Stimulated activated memory B cell treated with anti-CD40 and anti-IgM and Interleukin-4, amounts not matched to agents 10 μg/mL and 1 μg/mL and 100 μg/mL, for 72 hours (primary cell): Measurements from ENCODE around the gene TRIML1.

Source experiments
- ATAC-seq: fragments of 150-1000 bp; cut with Tn5 transposase; 2 replicates; pipeline ENCODE4 v1.10.0; 2021
- H3K27ac Mint-ChIP-seq: one replicate; pipeline ENCODE4 v1.8.0; 2022; ENCODE audit warnings: mild to moderate bottlenecking, mixed read lengths
- H3K27me3 Mint-ChIP-seq: one replicate; pipeline ENCODE4 v1.8.0; 2022; ENCODE audit warnings: mixed read lengths
- H3K36me3 Mint-ChIP-seq: one replicate; pipeline ENCODE4 v1.8.0; 2022; ENCODE audit warnings: mixed read lengths
- H3K4me1 Mint-ChIP-seq: one replicate; pipeline ENCODE4 v1.8.0; 2022; ENCODE audit warnings: mixed read lengths
- H3K4me3 Mint-ChIP-seq: one replicate; pipeline ENCODE4 v1.8.0; 2022; ENCODE audit warnings: mild to moderate bottlenecking, moderate library complexity, mixed read lengths
- H3K9me3 Mint-ChIP-seq: one replicate; pipeline ENCODE4 v1.8.0; 2022; ENCODE audit warnings: mixed read lengths

The TRIML1 gene

DNA sequence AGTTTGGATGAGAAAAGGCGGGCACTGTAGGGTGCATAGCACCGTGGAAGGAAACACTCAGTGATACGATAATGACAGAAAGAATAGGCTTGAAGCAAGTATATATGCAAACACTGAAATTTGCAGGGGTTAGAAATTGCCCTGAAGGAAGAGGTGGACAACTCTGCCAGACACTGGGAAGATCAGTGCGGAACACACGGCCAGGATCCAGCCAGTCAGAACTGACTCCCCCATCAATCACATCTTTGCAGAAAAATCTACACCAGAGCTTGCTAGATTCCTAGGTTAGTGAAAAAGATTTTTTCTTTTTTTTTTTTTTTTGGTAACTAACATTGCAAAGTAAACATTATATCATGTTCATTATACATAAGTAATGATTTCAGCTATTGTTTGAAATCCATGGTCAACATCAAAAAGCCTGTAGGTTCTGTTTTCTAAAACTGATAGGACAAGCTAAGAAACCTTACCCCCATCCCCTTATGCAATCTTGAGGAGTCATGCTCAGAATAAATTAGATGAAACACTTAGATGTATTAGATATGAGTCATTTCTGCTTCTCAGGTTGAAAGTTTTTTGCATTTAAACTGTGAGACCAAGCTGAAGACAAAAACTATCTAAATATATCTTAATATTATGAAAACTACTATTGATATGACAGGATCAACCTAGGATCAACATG is 38.9 kb downstream of the TRIML1 start:
- Mint-ChIP-seq H3K36me3 (no peaks in the 10 kb centered on the region), H3K4me1 (no peaks in the 10 kb centered on the region), H3K27ac (no peak overlapping the region), H3K27me3 (no peaks in the 10 kb centered on the region), H3K9me3 (peaks cover 11% of the 10 kb centered on the region), H3K4me3 (no peak overlapping the region)
- no peak for ATAC-seq

GRCh38 chr4:188178806-188179205 is 39.6 kb downstream of the TRIML1 start:
- no peak for ATAC-seq
- H3K27me3 Mint-ChIP-seq, result no peaks in the 10 kb centered on the region
- H3K27ac Mint-ChIP-seq, result no peak overlapping the region
- H3K4me3 Mint-ChIP-seq, result no peak overlapping the region
- no peaks in the 10 kb centered on the region for H3K36me3 Mint-ChIP-seq
- peaks cover 15% of the 10 kb centered on the region for H3K9me3 Mint-ChIP-seq
- H3K4me1 Mint-ChIP-seq, result no peaks in the 10 kb centered on the region

DNA sequence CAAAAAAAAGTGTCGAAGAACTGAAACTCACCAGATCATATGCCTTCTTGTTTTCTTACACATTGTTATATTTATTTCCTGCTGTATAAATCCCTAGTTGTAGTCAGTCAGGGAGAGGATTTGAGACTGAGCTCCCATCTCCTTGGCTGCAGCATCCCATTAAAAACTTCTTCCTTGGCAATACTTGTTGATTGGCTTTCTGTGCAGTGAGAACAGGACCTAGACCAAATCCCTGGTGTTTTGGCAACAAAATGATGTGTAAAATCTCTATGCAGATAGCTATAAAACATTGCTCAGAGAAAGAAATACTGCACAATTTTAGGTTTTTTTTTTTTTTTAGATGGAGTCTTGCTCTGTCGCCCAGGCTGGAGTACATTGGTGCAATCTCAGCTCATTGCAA is 47.9 kb downstream of the TRIML1 start:
- Mint-ChIP-seq H3K27ac (no peak overlapping the region), H3K9me3 (peaks cover 10% of the 10 kb centered on the region), H3K4me1 (no peaks in the 10 kb centered on the region), H3K36me3 (no peaks in the 10 kb centered on the region), H3K27me3 (no peaks in the 10 kb centered on the region), H3K4me3 (no peak overlapping the region)
- ATAC-seq, result no peak

- no peak for ATAC-seq
- no peak overlapping the region for H3K4me3 Mint-ChIP-seq
- H3K9me3 Mint-ChIP-seq, result no peaks in the 10 kb centered on the region
- no peaks in the 10 kb centered on the region for H3K27me3 Mint-ChIP-seq
- H3K4me1 Mint-ChIP-seq, result no peaks in the 10 kb centered on the region
- H3K36me3 Mint-ChIP-seq, result no peaks in the 10 kb centered on the region
- no peak overlapping the region for H3K27ac Mint-ChIP-seq
Measured at GRCh38 chr4:188190461-188190860, 51.2 kb downstream of the TRIML1 start.

GRCh38 chr4:188194421-188194820 is 55.2 kb downstream of the TRIML1 start:
- Mint-ChIP-seq H3K9me3 (no peaks in the 10 kb centered on the region), H3K4me1 (no peaks in the 10 kb centered on the region), H3K4me3 (no peak overlapping the region), H3K36me3 (no peaks in the 10 kb centered on the region), H3K27me3 (no peaks in the 10 kb centered on the region), H3K27ac (no peak overlapping the region)
- ATAC-seq, result no peak

DNA sequence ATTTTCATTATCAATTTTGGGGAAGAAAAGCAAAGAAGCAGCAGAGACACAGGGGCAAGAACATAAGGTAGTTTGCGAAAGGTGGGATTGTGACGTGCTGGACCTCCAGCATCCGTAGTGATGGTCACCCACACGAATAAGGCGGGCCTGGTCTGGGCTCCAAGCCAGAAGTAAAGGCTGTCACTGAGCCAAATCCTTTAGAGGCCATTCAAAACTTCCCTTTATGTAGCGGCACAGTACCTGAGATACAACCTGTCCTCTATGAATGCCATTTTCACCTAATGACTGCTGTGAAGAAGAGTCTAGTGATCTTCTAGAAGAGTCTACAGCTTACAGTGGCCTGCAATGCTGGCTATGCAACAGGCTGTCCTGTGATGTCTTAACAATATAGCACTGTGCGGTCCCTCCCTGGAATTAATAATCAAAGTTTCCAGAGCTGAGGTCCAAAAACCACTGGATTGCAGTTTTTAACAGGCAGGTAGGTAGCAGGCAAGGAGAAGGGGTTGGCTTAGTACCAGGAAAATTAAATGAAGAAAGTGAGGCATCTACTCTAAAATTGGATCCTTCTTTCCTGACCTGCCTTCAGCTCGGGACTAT is 56.2 kb downstream of the TRIML1 start:
- H3K36me3 Mint-ChIP-seq, result no peaks in the 10 kb centered on the region
- no peak overlapping the region for H3K27ac Mint-ChIP-seq
- H3K27me3 Mint-ChIP-seq, result no peaks in the 10 kb centered on the region
- no peak overlapping the region for H3K4me3 Mint-ChIP-seq
- no peak for ATAC-seq
- H3K4me1 Mint-ChIP-seq, result no peaks in the 10 kb centered on the region
- no peaks in the 10 kb centered on the region for H3K9me3 Mint-ChIP-seq

GRCh38 chr4:188196134-188196735 is 57.0 kb downstream of the TRIML1 start:
- H3K4me1 Mint-ChIP-seq, result no peaks in the 10 kb centered on the region
- H3K4me3 Mint-ChIP-seq, result no peak overlapping the region
- H3K27me3 Mint-ChIP-seq, result no peaks in the 10 kb centered on the region
- ATAC-seq, result no peak
- H3K27ac Mint-ChIP-seq, result no peak overlapping the region
- peaks cover 2% of the 10 kb centered on the region for H3K9me3 Mint-ChIP-seq
- H3K36me3 Mint-ChIP-seq, result no peaks in the 10 kb centered on the region
